Activated naive CD8-positive, alpha-beta T cell treated with anti-CD3 and anti-CD28 coated beads for 36 hours (primary cell): ENCODE data around the gene DOCK2. TPM values are rescaled to one million over a fixed set of nuclear protein-coding genes. Genes with fewer than 3 reads are reported as not detected.
"Not testable (repeated sequence)": the region's sequence is repeated elsewhere in the genome, so short reads cannot be mapped to it uniquely, and the experiment has no call there.

Experiments
- DNase-seq: peaks from one replicate; pipeline ENCODE4 v3.0.0; 2021
- H3K27ac Mint-ChIP-seq: one replicate; pipeline ENCODE4 v1.8.0; 2022; ENCODE audit warnings: mild to moderate bottlenecking, moderate library complexity, mixed read lengths
- H3K27me3 Mint-ChIP-seq: one replicate; pipeline ENCODE4 v1.8.0; 2022; ENCODE audit warnings: mild to moderate bottlenecking, mixed read lengths
- H3K36me3 Mint-ChIP-seq: one replicate; pipeline ENCODE4 v1.8.0; 2021; ENCODE audit warnings: mild to moderate bottlenecking, mixed read lengths
- H3K4me1 Mint-ChIP-seq: one replicate; pipeline ENCODE4 v1.8.0; 2021; ENCODE audit warnings: mixed read lengths
- H3K4me3 Mint-ChIP-seq: one replicate; pipeline ENCODE4 v1.8.0; 2022; ENCODE audit warnings: mild to moderate bottlenecking, moderate library complexity, mixed read lengths
- H3K9me3 Mint-ChIP-seq: one replicate; pipeline ENCODE4 v1.8.0; 2022; ENCODE audit warnings: mixed read lengths
- total RNA-seq, 2 experiments: library from RNA; stranded (reverse); gene quantifications; one replicate each; pipeline ENCODE4 v1.2.3, GENCODE V29; 2021

DOCK2 gene
- total RNA-seq, 2 experiments from 2014 or later, result 149 TPM

DNA sequence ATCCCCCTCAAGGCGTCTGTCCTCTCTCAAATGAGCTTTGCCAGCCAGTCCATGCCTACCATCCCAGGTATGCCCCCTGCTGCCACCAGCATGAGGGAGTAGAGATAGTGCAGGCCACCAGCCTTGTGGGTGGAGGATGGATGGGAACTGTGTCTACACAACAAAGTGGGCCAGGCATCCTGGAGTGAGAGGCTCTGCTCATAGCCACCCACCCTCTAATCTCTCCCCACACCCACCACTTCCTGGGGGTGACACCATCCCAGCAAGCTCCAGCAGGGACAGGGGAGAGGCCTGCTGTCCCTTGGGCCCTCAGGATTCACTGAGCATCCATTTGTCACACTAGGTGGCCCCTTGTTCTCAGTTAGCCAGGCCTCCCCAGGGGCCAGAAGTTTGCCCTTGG, 443.1 kb downstream of the DOCK2 start:
- H3K36me3 Mint-ChIP-seq, result peaks cover 53% of the 10 kb centered on the region

DNA sequence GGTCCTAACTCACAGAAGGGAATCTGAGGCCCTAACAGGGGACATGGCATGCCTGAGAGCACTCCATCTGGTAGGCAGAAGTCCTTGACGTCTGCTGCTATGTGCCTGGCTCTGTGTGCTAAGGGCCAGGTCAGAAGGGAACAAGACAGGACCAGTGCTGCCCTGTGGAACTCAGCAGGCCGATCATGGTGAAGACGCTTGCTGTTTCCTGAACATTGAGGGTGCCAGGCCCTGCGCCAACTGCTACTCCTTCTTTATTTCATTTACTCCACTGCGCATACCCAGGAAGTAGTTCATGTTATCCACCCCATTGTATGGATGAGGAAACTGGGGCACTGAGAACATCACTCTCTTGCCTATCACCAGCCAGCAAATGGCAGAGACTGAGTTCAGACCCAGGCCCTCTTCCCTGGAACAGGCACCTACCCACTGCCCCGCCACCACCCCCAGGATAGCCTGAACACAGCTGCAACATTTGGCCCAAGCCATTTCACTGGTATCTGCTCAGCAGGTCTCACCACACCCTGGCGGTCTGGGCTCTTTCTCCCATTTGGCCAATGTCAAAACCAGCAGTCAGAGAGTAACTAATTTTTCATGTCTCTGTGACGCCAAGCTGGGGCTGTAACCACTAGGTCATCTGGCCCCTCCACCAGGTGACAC, 443.8 kb downstream of the DOCK2 start:
- H3K27me3 Mint-ChIP-seq, result no peaks in the 10 kb centered on the region
- H3K4me1 Mint-ChIP-seq, result peaks cover 11% of the 10 kb centered on the region
- peaks cover 55% of the 10 kb centered on the region for H3K36me3 Mint-ChIP-seq
- H3K27ac Mint-ChIP-seq, result no peak overlapping the region
- no peak for DNase-seq
- no peaks in the 10 kb centered on the region for H3K9me3 Mint-ChIP-seq
- H3K4me3 Mint-ChIP-seq, result no peak overlapping the region

More for the DNA sequence above, 443.1 kb downstream of the DOCK2 start:
- no peaks in the 10 kb centered on the region for H3K27me3 Mint-ChIP-seq
- H3K4me3 Mint-ChIP-seq, result no peak overlapping the region
- no peaks in the 10 kb centered on the region for H3K9me3 Mint-ChIP-seq
- peaks cover 11% of the 10 kb centered on the region for H3K4me1 Mint-ChIP-seq
- DNase-seq, result no peak
- H3K27ac Mint-ChIP-seq, result no peak overlapping the region

DNA sequence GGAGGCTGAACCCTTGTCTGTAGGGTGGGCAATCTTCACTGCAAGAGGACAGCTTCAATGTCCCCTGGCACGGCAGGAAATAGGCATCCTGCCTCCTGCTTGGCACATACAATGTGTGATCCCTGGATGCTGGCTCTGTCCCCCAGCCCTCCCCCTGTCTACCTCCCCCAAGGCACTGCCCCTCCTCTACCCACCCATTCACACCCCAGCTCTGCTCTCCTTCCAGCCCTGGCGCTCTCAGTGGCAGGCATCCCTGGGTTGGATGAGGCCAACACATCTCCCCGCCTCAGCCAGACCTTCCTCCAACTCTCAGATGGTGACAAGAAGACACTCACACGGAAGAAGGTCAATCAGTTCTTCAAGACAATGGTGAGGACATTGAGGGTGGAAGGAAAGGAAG, 444.5 kb downstream of the DOCK2 start:
- Mint-ChIP-seq H3K27me3 (no peaks in the 10 kb centered on the region), H3K36me3 (peaks cover 54% of the 10 kb centered on the region), H3K4me3 (no peak overlapping the region), H3K27ac (no peak overlapping the region), H3K9me3 (no peaks in the 10 kb centered on the region), H3K4me1 (peaks cover 9% of the 10 kb centered on the region)
- no peak for DNase-seq

DNA sequence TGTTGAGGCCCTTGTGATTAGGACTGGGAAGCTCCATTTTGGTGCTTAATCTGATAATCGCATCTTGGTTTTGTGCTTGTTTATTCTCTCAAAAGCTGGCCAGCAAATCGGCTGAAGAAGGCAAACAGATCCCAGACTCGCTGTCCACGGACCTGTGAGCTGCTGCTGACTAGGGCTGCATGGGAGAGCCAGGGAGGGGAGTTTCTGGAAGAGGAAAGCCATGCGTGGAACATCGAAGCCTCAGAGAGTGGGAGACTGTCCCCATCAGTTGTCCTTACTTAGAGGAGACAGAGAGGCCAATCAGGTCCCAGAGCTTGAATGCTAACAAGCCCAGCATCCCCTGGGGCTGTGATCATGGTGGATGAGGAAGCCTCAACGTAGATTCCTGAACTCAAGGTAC, 445.6 kb downstream of the DOCK2 start:
- Mint-ChIP-seq H3K9me3 (no peaks in the 10 kb centered on the region), H3K4me3 (no peak overlapping the region), H3K4me1 (peaks cover 4% of the 10 kb centered on the region), H3K36me3 (peaks cover 58% of the 10 kb centered on the region), H3K27ac (no peak overlapping the region), H3K27me3 (no peaks in the 10 kb centered on the region)
- no peak for DNase-seq

DNA sequence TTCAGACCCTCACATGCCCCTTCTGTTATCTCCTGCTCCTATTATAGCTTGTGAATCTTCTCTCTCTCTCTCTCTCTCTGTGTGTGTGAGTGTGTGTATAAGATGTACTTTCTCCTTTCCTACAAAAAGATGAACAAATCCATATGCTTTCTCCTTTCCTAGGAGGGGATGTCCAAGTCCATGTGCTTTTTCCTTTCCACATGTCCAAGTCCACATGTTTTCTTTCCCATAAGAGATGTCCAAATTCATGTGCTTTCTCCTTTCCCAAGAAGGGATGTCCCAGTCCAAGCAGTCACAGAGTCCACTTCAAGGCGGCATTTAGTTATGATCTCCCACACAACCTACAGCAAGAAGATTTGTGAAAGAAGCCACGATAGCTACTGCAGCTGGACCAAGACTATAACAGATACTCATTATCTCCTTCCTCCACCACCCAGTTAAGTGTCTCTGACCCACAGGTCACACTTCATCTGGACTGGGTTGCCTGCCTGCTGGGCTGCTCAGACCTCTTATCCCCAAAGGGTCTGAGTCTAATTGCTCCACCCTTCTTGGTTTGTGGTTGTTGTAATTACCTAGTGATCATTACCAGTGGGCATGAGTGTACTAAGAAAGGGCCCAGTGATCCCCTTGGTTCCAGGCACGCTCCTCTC, 450.2 kb downstream of the DOCK2 start:
- no peak for DNase-seq
- H3K27me3 Mint-ChIP-seq, result no peaks in the 10 kb centered on the region
- H3K36me3 Mint-ChIP-seq, result peaks cover 43% of the 10 kb centered on the region
- H3K4me1 Mint-ChIP-seq, result no peaks in the 10 kb centered on the region
- H3K9me3 Mint-ChIP-seq, result no peaks in the 10 kb centered on the region
- H3K4me3 Mint-ChIP-seq, result no peak overlapping the region
- no peak overlapping the region for H3K27ac Mint-ChIP-seq

DNA sequence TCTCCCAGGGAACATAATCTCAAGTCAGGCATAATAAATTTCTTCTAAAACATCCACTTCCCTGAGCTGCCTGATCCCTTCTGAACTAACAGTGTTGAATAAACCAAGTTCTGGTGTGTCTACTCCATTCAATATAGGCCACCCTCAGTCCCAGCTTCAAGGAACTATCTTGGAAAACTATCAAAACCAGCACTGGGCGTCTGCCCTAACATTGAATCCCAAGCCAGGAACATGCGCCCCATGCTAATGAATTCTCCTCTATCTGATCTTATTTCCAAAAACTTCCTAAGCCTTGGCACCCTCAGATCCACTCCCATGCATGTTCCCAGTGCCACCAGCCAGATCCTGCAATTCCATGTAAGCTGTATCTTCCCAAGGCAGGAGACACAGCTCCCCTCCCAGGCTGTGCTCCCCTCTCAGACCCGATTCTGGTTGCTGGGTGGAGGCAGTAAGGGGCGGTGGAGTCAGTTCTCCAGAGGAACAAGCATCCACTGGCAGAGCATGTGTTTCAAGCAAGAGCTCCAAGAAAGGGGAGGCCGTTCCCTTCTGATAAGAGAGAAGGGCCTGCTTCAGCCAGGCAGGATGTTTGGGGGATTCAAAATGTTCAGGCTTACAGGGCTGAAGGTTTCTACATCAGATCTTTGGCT, 455.5 kb downstream of the DOCK2 start:
- Mint-ChIP-seq H3K9me3 (no peaks in the 10 kb centered on the region), H3K27me3 (peaks cover 1% of the 10 kb centered on the region), H3K27ac (no peak overlapping the region), H3K36me3 (peaks cover 2% of the 10 kb centered on the region), H3K4me1 (peaks cover 7% of the 10 kb centered on the region), H3K4me3 (no peak overlapping the region)
- DNase-seq, result no peak

DNA sequence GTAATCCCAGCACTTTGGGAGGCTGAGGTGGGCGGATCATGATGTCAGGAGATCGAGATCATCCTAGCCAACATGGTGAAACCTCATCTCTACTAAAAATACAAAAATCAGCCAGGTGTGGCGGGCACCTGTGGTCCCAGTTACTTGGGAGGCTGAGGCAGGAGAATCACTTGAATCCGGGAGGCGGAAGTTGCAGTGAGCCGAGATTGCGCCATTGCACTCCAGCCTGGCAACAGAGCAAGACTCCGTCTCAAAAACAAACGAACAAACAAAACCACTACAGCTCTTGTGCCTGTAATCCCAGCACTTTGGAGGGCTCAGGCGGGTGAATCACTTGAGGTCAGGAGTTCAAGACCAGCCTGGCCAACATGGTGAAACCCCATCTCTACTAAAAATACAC, 457.3 kb downstream of the DOCK2 start:
- not testable (repeated sequence) for H3K9me3 Mint-ChIP-seq, H3K4me1 Mint-ChIP-seq, H3K27me3 Mint-ChIP-seq, H3K36me3 Mint-ChIP-seq, H3K27ac Mint-ChIP-seq, H3K4me3 Mint-ChIP-seq, DNase-seq

DNA sequence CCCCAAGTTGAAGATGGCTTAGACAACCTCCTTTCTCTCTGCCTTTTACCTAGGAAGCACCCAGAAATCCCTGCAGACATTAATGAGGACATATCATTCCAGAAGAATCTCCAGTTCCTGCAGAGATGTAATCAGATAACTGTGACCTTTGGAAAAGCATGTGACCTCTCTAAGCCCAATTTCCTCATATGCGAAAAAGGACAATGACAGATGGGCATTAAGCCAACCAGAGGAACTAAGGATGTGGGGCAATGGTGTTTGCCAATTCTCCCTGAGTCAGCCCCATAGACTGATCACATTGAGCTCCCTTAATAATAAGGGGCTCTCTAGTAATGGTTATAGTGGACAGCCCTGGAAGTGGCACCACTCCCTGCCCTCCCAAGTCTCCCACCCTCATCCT, 458.6 kb downstream of the DOCK2 start:
- H3K4me3 Mint-ChIP-seq, result no peak overlapping the region
- no peak overlapping the region for H3K27ac Mint-ChIP-seq
- peaks cover 9% of the 10 kb centered on the region for H3K4me1 Mint-ChIP-seq
- no peaks in the 10 kb centered on the region for H3K36me3 Mint-ChIP-seq
- peaks cover 11% of the 10 kb centered on the region for H3K27me3 Mint-ChIP-seq
- no peak for DNase-seq
- H3K9me3 Mint-ChIP-seq, result no peaks in the 10 kb centered on the region

DNA sequence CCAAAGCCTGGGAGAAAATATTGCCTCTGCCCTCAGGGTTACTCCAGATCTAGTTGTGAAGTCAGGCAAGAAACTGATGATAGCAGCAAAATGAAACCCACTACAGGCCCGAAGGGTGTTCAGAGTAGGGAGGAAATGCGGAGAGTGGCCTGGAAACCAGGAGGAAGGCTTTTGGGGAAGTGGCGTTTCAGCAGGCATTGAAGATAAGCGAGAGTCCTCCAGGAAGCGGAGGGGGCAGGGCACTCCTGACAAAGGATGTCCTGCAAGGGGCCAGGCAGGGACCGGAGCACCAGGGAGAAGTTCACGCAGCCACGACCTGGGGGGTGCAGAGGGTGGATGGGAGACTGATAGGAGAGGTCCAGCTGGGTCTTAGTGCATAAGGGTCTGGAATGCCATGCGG, 460.9 kb downstream of the DOCK2 start:
- H3K4me1 Mint-ChIP-seq, result peaks cover 9% of the 10 kb centered on the region
- H3K36me3 Mint-ChIP-seq, result no peaks in the 10 kb centered on the region
- no peaks in the 10 kb centered on the region for H3K9me3 Mint-ChIP-seq
- peaks cover 11% of the 10 kb centered on the region for H3K27me3 Mint-ChIP-seq
- DNase-seq, result no peak
- H3K27ac Mint-ChIP-seq, result no peak overlapping the region
- no peak overlapping the region for H3K4me3 Mint-ChIP-seq

DNA sequence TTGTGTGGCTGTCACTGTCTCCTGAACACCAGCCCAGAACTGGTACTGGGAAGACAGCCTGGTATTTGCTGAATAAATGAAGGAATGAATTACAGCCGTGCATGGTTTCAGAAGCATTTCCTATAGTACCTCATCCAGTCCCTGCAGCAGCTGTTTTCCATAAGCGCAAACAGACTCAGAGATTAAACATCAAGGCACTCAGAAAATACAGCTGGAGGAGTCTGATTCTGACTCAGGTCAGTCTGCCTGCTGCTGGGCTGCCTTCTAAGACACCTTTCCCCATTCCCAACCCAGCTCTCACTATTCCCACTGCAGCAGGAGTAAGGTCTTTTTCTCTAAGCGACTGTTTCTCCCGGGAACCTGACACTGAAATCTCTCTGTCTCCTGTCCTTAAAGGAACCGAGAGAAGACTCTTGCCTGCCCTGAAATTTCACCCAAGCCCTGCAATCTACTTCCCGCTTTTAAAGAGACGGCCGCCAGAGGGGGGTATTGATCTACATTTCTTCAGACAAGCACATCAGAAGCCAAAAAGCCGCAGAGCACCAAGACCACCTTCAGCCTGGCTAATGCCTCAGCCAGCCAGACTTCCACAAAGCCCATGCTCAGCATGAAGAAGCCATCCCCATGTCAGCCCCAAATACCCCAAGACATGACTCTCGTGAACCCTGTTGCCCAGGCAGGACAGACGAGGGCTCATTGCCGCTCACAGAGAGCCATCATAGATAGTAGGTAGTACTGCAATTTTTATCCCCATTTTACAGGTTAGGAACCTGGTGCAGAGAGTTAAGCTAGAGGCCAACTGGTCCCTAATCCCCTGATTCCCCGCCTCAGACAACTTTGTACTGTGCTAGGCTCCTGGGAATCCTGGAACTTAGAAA, 463.2 kb downstream of the DOCK2 start:
- DNase-seq, result peak; percentile 55
- H3K36me3 Mint-ChIP-seq, result no peaks in the 10 kb centered on the region
- no peak overlapping the region for H3K27ac Mint-ChIP-seq
- no peak overlapping the region for H3K4me3 Mint-ChIP-seq
- peaks cover 1% of the 10 kb centered on the region for H3K4me1 Mint-ChIP-seq
- peaks cover 14% of the 10 kb centered on the region for H3K27me3 Mint-ChIP-seq
- no peaks in the 10 kb centered on the region for H3K9me3 Mint-ChIP-seq

DNA sequence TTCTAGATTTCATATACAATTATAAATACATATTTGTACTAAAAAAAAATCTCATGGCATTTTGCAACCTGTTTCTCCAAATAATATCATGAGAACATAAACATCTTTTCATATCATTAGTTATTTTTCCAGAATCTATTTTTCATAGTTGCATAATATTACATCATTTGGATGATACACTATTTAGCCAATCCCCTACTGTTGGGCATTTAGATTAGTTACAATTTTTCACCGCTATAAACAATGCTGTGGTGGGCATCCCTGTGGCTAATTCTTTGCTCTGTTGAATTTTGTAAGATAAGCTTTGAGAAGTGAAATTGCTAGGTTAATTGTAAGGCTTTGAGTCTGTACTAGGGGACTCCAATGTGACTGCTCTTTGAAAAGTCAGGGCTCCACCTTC, 466.4 kb downstream of the DOCK2 start:
- Mint-ChIP-seq H3K36me3 (no peaks in the 10 kb centered on the region), H3K27ac (no peak overlapping the region), H3K4me1 (peaks cover 1% of the 10 kb centered on the region), H3K9me3 (no peaks in the 10 kb centered on the region), H3K4me3 (no peak overlapping the region), H3K27me3 (peaks cover 22% of the 10 kb centered on the region)
- no peak for DNase-seq

DNA sequence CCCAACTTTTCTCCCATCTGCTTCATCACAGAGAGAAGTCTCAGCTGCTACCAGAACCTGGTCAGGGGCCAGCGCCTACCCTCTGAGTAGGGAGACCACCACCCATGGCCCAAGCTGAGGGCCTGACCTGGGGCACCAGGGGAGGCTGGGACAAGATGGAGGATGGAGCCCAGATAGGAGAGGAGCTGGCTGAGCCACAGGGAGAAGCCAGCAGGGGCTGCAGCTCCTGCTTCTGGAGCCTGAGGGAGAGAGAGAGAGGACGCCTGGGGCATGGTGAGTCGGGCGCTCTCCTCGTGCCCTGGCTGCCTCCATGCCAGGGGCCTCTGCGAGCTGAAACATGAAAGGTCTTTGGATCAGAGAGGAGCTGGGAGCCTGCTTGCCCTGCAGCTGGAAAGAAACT, 467.2 kb downstream of the DOCK2 start:
- H3K4me1 Mint-ChIP-seq, result peaks cover 1% of the 10 kb centered on the region
- H3K9me3 Mint-ChIP-seq, result no peaks in the 10 kb centered on the region
- DNase-seq, result no peak
- no peak overlapping the region for H3K4me3 Mint-ChIP-seq
- no peaks in the 10 kb centered on the region for H3K36me3 Mint-ChIP-seq
- peaks cover 22% of the 10 kb centered on the region for H3K27me3 Mint-ChIP-seq
- H3K27ac Mint-ChIP-seq, result no peak overlapping the region

DNA sequence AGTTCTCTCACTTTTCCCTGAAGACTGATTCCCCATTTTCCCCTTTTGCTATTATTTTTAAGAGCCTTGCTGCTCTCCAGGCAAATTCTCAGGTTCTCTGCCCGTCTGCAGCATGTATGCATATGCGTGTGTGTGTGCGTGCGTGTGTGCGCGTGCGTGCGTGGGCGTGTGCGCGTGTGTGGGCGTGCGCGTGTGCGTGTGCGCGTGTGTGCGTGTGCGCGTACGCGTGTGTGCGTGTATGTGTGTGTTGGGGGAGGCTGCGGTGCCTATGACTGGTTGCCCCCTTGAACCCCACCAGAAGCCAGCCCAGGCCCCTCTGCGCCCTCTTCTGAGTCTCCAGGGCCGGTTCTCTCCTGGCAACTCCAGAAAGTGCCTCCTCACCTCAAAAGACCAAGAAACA, 467.6 kb downstream of the DOCK2 start:
- DNase-seq, result no peak
- peaks cover 1% of the 10 kb centered on the region for H3K4me1 Mint-ChIP-seq
- H3K4me3 Mint-ChIP-seq, result no peak overlapping the region
- H3K27me3 Mint-ChIP-seq, result peaks cover 22% of the 10 kb centered on the region
- H3K36me3 Mint-ChIP-seq, result no peaks in the 10 kb centered on the region
- H3K9me3 Mint-ChIP-seq, result no peaks in the 10 kb centered on the region
- H3K27ac Mint-ChIP-seq, result no peak overlapping the region

DNA sequence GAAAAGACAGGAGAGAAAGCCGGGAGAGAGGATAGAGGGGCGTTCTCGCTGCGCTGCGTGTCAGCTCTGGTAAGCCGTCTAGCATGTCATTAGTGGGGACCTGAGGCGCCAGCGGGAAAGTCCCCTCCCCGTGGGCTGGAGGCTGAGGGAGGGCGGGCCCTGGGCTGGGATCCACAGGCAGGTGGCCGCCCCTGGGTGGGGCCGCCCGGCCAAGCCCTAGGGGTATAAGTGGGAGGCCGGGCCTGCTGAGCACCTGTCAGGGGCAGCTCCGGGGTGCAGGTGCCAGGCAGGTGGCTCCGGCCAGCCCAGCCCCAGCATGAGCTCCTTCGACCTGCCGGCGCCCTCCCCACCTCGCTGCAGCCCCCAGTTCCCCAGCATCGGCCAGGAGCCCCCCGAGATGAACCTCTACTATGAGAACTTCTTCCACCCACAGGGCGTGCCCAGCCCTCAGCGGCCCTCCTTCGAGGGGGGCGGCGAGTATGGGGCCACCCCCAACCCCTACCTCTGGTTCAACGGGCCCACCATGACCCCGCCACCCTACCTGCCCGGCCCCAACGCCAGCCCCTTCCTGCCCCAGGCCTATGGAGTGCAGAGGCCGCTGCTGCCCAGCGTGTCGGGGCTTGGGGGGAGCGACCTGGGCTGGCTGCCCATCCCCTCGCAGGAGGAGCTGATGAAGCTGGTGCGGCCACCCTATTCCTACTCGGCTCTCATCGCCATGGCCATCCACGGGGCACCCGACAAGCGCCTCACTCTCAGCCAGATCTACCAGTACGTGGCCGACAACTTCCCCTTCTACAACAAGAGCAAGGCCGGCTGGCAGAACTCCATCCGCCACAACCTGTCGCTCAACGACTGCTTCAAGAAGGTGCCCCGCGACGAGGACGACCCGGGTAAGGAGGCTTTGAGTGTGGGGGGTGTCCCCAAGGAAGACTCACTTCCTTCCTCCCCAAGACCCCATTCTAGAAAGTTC, 468.9 kb downstream of the DOCK2 start, which contains the start of gene FOXI1:
Gene FOXI1 (plus strand): TSS at position 256 of the 970 bp plus-strand sequence. CDS start 61 bp downstream, at position 317.
- no peak for DNase-seq
- no peaks in the 10 kb centered on the region for H3K9me3 Mint-ChIP-seq
- no peaks in the 10 kb centered on the region for H3K4me1 Mint-ChIP-seq
- no peak within 1 kb of the TSS for H3K4me3 Mint-ChIP-seq
- peaks cover 17% of the 10 kb centered on the region for H3K27me3 Mint-ChIP-seq
- H3K27ac Mint-ChIP-seq, result no peak within 1 kb of the TSS
- H3K36me3 Mint-ChIP-seq, result no peaks in the 10 kb centered on the region
